ENCODE results near the gene C7orf25.

Gene C7orf25

GRCh38 chr7:42877862-42878261 is 34.0 kb downstream of the C7orf25 start:
- DNase-seq (ENCODE audit: low read depth): no peak

- peak; percentile 43 for DNase-seq (ENCODE audit: low read depth)
These were observed 35.4 kb downstream of the C7orf25 start for GRCh38 chr7:42876182-42877068.

- DNase-seq (ENCODE audit: low read depth): peak; percentile 9
These were observed 42.5 kb downstream of the C7orf25 start for GRCh38 chr7:42869131-42870020.

GRCh38 chr7:42868480-42868879 is 43.4 kb downstream of the C7orf25 start:
- no peak for DNase-seq (ENCODE audit: low read depth)
